T-helper 22 cell (primary cell): ENCODE results near the gene GPNMB.
"Not testable (repeated sequence)": the region's sequence is repeated elsewhere in the genome, so short reads cannot be mapped to it uniquely, and the experiment has no call there.

Experiments used
- DNase-seq: peaks from one replicate; pipeline ENCODE4 v3.0.0-alpha.2; 2020; ENCODE audit warnings: low read depth

The GPNMB gene

GRCh38 chr7:23246555-23246954, at the start of gene GPNMB:
Gene GPNMB, plus strand, starts transcription at chr7:23246775. Its CDS starts 83 bp downstream, at chr7:23246858.
- no peak for DNase-seq

GRCh38 chr7:23197745-23198144, 48.8 kb upstream of the GPNMB start:
- not testable (repeated sequence) for DNase-seq

GRCh38 chr7:23200331-23200730, 46.2 kb upstream of the GPNMB start:
- no peak for DNase-seq

DNA sequence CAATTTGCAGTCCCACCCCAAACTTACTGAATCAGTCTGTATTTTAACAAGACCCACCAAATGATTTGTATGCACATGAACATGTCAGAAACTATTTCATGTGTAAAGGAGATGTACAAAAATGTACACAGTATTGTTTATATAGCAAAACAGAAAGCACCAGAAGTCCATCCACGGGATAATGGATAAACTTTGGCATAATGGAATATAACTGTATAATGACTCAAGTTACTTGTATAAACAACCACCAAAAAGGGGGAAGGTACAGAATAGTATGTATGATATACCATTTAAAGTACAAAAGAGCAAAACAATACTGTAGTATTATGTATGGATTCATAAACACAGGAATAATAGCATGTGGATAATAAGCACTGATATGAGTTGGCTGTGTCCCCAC, 42.3 kb upstream of the GPNMB start:
- DNase-seq: no peak

DNA sequence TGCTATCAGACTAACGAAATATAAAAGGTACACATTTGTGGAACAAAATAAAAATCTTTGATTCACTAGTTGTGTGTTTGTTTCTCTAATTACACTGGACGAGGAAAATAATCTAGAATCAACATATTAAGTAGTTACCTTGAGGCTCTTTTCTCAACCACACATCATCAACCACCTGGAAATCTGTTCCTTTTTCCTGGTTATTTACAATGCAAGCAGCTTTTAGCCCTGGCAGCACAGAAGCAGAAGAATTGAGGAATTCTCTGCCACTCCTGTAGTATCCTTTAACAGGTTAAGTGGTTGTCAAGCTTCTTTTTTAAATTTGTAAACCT, 41.0 kb upstream of the GPNMB start:
- DNase-seq: no peak

DNA sequence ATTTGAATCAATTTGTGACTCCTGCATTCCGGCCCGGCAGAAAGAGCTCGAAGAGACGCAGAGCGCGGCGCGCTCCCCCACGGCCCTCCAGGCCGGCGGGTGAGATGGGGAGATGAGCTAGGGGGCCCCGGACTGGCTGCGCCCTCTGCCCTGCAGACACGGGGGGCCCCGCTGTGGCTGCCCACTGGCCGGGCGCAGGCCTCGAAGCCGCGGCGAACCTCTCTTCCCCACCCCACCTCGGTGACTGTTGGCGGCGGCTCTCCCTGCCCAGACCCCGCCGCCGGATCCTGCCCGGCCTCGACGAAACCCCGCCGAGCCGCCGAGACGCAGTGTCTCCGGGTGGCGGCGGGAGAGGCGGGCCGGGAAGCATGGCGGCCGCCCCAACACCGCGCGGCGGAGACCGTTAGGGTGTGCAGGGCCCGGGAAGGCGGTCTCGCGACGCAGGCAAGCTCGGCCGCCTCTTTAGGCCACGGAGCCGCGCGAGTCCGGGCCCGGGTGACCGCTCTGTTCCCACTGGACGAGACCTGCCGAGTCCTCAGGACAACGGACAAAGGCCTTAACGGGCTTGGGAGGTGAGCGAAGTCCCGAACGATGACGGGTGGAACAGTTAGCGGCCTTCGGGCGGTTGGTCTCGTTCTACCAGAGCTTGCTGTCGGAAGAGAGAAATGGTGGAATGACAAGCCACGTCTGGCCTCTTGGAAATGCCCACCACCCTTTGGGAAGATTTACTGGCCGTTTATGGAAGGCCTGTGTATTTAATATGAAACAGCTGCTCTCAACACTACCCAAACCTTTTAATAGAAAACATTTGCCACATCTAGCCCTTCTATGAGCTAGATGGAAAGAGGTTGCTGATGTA, 40.4 kb upstream of the GPNMB start:
- no peak for DNase-seq

- DNase-seq: no peak
Measured at GRCh38 chr7:23207021-23207420, 39.6 kb upstream of the GPNMB start.

GRCh38 chr7:23207884-23208283, 38.7 kb upstream of the GPNMB start:
- DNase-seq: no peak

DNA sequence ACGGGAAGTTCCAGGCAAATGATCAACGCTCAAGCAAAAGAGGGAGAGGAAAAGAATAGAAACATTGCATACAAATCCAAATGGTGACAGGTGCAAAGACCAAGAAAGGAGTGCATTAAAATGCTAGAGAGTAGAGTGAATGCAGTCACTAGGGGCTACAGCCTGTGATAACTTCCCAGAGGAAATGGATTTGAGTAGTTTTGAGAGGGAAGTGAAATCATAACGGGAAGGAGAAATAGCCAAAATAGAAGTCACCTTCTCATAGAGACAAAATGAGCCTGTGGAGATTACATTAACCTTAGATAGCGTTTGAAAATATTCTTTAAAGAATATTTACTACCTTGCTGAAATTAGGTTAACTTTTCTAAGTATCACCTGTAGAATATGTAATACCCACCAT, 38.3 kb upstream of the GPNMB start:
- DNase-seq: no peak

DNA sequence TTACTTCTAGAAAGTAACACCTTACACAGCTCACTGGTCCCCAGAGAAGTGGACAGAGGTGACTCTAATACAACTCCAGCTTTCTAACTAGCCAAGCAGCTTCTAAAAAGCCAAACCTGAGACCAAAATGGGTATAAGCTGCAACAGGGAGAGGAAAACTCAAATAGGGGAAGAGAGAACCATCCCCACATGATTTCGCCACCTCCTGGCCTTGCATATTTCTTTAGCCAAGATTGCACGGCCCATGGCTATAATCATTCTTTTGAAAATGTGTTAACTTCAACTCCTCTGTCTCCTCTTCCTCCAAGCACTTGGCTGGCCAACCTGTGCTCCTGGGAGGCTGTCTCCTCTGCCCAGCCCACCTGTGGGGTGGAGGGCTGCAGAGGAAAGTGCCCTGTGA, 36.1 kb upstream of the GPNMB start:
- DNase-seq: no peak

DNA sequence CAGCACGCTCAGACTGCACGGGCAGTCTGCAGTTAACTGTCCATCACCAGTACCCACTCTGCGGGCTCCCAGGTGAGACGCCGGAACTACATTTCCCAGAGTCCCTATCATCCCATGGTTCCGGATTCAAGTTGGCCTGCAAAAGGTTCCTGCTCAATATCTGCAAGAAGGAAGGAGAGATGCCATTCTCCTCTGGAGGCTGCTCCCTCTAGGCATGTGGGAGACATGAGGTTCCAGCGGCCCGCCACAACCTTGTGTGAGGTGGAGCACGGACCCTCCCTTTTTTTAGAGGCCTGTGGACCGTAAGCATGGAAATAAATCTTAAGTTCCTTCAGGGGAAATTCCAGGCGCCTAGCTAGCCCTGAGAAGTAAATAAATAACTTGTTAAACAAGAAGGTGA, 35.0 kb upstream of the GPNMB start:
- DNase-seq: no peak

DNA sequence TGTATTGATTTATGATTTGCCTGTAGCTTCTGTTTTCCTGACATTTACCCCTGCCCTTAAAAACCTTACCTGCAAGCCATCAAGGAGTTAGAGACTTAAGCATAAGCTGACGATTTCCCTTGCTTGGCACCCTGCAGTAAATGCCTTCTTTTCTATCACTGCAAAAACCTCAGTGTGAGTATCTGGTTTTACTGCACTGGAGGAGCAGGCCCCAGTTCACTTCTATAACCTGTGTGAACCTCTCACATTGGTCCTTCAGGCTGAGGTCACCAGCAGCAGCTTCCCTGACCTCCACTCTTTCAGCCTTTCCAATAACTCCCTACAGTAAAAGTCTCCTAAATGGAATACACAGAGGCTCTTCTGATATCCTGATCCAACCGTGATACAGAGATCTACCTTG, 34.2 kb upstream of the GPNMB start:
- no peak for DNase-seq

DNA sequence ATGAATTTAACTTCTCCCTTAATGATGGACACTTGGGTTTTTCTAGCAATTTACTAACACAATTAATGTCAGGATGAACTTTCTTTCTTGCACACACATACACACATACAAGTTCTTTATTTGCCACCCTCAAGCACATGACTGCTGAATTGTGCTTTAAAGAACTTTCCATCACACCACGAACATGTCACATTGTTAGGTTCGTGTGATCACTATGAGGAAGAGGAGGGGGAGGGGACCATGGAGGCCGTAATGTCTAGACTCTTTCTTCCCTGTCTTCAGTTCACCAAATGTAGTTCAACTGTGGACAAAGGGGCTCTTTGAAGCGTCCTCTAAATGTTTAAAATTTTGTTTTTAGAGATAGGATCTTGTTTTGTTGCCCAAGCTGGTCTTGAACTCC, 33.7 kb upstream of the GPNMB start:
- no peak for DNase-seq

GRCh38 chr7:23213755-23214154, 32.8 kb upstream of the GPNMB start:
- DNase-seq: no peak

DNA sequence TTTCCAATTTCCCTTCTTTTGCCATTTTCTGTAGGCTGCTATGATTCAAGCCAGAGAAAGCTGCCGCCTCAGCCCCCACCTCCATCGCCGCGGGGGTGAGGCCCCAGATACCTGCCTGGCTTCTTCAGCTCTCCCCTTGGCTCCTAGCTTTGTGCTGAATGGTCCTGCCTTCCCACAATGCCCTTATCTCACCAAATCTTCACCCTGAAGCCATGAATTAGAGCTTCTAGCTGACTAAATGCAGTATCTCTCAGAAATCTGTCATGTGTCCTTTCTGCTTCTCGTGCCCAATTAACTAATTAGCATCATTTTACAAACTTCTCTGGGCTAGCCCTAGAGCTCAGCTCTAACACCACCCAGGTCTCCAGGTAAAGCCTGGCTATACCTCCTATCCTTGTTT, 32.2 kb upstream of the GPNMB start:
- no peak for DNase-seq

- DNase-seq: no peak
Measured at GRCh38 chr7:23214938-23215337, 31.6 kb upstream of the GPNMB start.

DNA sequence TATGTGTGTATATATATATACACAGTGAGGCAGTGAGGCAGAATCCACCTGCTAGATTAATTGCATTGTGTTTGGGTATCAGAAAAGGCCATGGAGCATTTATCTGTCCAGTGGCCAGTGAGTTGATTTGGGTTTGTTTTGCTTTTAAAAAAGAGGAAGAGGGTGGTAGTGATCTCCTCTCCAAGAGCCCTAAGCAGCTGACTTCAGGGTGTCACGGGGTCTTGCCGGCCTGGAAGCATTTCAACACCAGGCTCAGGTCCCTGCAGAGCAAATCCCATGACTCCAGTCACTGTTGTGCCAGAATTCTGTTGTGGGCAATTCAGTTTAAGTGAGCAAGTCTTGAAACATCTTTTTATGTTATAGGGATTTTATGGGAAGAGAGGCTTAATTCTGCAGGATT, 30.6 kb upstream of the GPNMB start:
- no peak for DNase-seq

DNA sequence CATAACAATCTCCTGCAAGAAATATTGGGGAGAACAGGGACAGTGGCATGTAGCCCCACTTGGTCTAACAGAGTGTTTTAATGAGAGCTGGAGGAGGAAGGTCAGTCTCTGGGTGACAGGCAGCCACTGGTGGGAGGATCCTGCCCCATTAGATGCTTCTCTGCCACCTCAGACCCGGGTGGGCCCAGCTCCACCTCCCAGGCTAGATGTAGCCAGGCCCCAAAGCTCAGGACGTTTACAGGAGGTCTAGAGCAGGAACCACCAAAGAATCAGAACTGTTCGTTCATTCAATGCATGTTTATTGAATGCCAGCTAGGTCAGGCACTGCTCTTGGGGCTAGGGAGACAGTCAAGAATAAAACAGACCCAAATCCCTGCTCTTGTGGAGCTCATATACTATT, 28.4 kb upstream of the GPNMB start:
- DNase-seq: no peak

DNA sequence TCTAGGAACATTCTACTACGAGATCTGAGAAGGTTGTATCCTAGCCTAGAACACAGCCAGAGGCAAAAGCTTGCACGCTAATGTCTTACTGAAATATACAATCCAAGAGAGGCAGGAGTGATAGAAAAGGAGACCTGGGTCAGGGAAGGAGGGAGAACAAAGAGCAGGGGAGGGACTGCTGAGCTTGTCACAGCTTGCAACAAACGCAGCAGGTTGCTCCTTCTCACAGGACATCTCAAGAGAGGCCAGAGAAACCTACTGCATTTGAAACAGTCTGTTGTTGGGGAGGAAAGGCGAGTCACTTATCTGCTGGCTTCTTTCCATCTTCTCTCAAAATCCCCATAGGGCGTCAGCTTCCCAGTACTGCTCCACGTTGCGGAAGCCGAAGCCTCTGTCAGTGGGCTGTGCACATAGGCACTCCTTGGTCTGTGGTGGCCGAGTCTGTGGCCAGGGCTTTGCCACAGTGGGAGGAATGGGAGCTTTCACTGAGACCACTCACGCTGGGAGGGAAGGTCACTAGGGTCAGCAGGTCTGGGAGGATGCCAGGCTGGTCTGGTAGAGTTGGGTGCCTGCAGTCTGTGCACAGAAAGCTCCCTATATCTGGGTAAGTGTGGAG, 25.8 kb upstream of the GPNMB start:
- no peak for DNase-seq

DNA sequence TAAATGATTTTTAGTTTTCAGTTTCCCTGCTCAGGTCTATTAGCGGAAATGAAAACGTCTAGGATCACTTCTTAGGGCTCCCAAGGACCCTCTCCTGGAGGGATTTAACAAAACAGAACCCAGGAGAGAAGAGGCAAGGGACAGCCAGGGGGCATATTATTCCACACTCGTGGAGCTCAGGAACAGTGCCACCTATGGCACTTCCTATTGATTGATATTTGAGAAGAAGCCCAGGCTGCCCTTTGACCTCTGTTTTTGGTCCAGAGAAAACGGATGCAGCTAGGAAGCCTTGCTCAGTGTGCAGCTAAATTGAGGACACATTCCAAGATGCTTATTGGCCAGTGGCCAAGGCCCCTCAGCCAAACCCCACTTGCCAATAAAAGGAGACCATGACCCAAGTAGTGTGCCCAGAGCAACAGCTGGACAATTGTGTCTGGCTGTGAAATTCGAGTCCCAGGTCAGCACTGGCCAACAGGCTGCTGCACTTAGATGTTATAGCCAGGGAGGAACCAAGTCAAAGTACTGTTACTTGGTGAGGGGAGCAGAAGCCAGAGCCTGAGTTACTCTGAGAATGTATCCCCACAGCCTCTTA, 24.0 kb upstream of the GPNMB start:
- no peak for DNase-seq

- DNase-seq: not testable (repeated sequence)
Measured at GRCh38 chr7:23224364-23224763, 22.2 kb upstream of the GPNMB start.

GRCh38 chr7:23226844-23227450, 19.6 kb upstream of the GPNMB start:
- no peak for DNase-seq

DNA sequence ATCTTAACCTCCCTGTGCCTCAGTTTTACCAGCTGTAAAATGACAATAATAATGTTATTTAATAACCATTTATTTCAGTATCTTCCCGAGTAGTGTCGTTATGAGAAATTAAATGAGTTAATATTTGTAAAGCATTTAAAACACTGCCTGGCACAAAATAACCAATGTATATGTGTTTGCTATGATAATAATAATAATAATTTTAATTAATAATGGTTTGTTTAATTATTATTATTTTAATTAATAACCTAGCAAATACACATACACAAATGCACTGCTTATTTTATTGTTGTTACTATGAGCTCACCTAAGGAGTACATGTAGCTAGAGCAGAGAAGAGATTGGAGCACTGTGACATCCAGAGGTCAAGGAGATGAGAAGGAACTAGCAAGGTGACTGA, 18.2 kb upstream of the GPNMB start:
- DNase-seq: no peak
